ENCODE measurements around the gene KLHDC8B.

DNA sequence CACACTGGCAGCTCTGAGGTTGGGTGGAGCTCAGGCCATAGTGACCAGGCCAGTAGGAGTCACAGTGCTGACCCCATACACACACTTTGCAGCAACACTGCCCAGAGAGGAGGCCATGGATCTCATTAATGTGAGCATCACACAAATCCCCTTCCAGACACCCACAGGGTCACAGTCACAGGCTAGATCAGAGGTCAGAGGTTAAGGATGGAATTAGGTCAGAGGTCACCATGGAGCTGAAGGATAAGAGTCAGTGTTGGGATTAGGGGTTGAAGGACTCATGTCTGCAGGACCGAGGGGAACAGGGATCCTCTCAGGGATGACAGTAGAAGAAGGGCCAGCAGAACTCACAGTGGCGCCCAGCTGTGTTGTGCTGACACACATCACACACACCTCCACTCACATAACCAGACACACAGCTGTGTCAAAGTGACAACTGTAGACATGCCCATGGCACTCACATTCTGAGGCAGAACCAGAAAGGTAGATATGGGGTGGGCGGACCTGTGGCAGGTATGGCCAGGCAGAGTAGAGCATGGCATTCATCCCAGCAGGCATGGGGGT is 18.0 kb upstream of the KLHDC8B start:
- TF ChIP-seq, protein P1, sequence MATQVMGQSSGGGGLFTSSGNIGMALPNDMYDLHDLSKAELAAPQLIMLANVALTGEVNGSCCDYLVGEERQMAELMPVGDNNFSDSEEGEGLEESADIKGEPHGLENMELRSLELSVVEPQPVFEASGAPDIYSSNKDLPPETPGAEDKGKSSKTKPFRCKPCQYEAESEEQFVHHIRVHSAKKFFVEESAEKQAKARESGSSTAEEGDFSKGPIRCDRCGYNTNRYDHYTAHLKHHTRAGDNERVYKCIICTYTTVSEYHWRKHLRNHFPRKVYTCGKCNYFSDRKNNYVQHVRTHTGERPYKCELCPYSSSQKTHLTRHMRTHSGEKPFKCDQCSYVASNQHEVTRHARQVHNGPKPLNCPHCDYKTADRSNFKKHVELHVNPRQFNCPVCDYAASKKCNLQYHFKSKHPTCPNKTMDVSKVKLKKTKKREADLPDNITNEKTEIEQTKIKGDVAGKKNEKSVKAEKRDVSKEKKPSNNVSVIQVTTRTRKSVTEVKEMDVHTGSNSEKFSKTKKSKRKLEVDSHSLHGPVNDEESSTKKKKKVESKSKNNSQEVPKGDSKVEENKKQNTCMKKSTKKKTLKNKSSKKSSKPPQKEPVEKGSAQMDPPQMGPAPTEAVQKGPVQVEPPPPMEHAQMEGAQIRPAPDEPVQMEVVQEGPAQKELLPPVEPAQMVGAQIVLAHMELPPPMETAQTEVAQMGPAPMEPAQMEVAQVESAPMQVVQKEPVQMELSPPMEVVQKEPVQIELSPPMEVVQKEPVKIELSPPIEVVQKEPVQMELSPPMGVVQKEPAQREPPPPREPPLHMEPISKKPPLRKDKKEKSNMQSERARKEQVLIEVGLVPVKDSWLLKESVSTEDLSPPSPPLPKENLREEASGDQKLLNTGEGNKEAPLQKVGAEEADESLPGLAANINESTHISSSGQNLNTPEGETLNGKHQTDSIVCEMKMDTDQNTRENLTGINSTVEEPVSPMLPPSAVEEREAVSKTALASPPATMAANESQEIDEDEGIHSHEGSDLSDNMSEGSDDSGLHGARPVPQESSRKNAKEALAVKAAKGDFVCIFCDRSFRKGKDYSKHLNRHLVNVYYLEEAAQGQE (IDR thresholded peaks at IDR 0.05; ENCODE audit: insufficient read depth in 1 of 2, low read depth in 2 of 2, low read length in 2 of 2): no peak
- TF ChIP-seq POLR2AphosphoS5 (IDR thresholded peaks at IDR 0.05; ENCODE audit: low read depth, low read length) (no peak), SIN3A (IDR thresholded peaks at IDR 0.05; ENCODE audit: borderline replicate concordance, insufficient read depth, low read length) (no peak), FOXP2 (optimal IDR thresholded peaks at IDR 0.05; ENCODE audit: borderline replicate concordance, extremely low read depth, extremely low read length, insufficient read depth) (no peak)
